ENCODE measurements around the gene RPL18.

The RPL18 gene

GRCh38 chr19:48573163-48573505 lies 45.8 kb downstream of the RPL18 start:
- Histone ChIP-seq H3K9ac (ENCODE audit: low read length) (no peak overlapping the region), H3K4me3 (ENCODE audit: low read length) (no peak overlapping the region), H3K27ac (ENCODE audit: low read depth, low read length) (no peak overlapping the region), H3K27me3 (ENCODE audit: control insufficient read depth, insufficient read depth, low read length) (peaks cover 4% of the 10 kb centered on the region), H3K4me1 (ENCODE audit: control insufficient read depth, insufficient read depth, low read length) (peaks cover 4% of the 10 kb centered on the region), H3K36me3 (ENCODE audit: control insufficient read depth, insufficient read depth, low read length) (no peaks in the 10 kb centered on the region)

GRCh38 chr19:48571378-48572162 lies 47.4 kb downstream of the RPL18 start:
- H3K27ac ChIP-seq (ENCODE audit: low read depth, low read length) = no peak overlapping the region
- H3K4me1 ChIP-seq (ENCODE audit: control insufficient read depth, insufficient read depth, low read length) = peaks cover 6% of the 10 kb centered on the region

GRCh38 chr19:48569814-48570213 lies 49.2 kb downstream of the RPL18 start:
- Histone ChIP-seq H3K4me1 (ENCODE audit: control insufficient read depth, insufficient read depth, low read length) (peaks cover 6% of the 10 kb centered on the region), H3K9ac (ENCODE audit: low read length) (no peak overlapping the region), H3K27me3 (ENCODE audit: control insufficient read depth, insufficient read depth, low read length) (peaks cover 4% of the 10 kb centered on the region), H3K36me3 (ENCODE audit: control insufficient read depth, insufficient read depth, low read length) (no peaks in the 10 kb centered on the region), H3K4me3 (ENCODE audit: low read length) (no peak overlapping the region), H3K27ac (ENCODE audit: low read depth, low read length) (no peak overlapping the region)

More at GRCh38 chr19:48571378-48572162, 47.4 kb downstream of the RPL18 start:
- no peak overlapping the region for H3K4me3 ChIP-seq (ENCODE audit: low read length)
- H3K36me3 ChIP-seq (ENCODE audit: control insufficient read depth, insufficient read depth, low read length) = no peaks in the 10 kb centered on the region
- peaks cover 4% of the 10 kb centered on the region for H3K27me3 ChIP-seq (ENCODE audit: control insufficient read depth, insufficient read depth, low read length)
- H3K9ac ChIP-seq (ENCODE audit: low read length) = no peak overlapping the region

GRCh38 chr19:48568345-48568886 lies 50.6 kb downstream of the RPL18 start:
- Histone ChIP-seq H3K9ac (ENCODE audit: low read length) (no peak overlapping the region), H3K27ac (ENCODE audit: low read depth, low read length) (peak overlapping the region; percentile 81), H3K27me3 (ENCODE audit: control insufficient read depth, insufficient read depth, low read length) (peaks cover 4% of the 10 kb centered on the region), H3K4me1 (ENCODE audit: control insufficient read depth, insufficient read depth, low read length) (peaks cover 6% of the 10 kb centered on the region), H3K4me3 (ENCODE audit: low read length) (peak overlapping the region; percentile 29), H3K36me3 (ENCODE audit: control insufficient read depth, insufficient read depth, low read length) (no peaks in the 10 kb centered on the region)

Measured in rectal smooth muscle tissue (tissue), 1 donor.